NCI-H1092 (cell line): ENCODE data around the gene HDAC9.
"Not testable (repeated sequence)": the region's sequence is repeated elsewhere in the genome, so short reads cannot be mapped to it uniquely, and the experiment has no call there.

Experiments
- DNase-seq: peaks from one replicate; lab custom pipeline; 2025; lab: John Stamatoyannopoulos, UW

Gene HDAC9

GRCh38 chr7:18974803-18975202 is 479.3 kb downstream of the HDAC9 start:
- DNase-seq, result no peak

- DNase-seq, result no peak
Measured at GRCh38 chr7:18975276-18975675, 479.7 kb downstream of the HDAC9 start.

GRCh38 chr7:18975689-18976280 is 480.2 kb downstream of the HDAC9 start:
- DNase-seq, result no peak

GRCh38 chr7:18976715-18977471 is 481.3 kb downstream of the HDAC9 start:
- no peak for DNase-seq

- DNase-seq, result no peak
Measured at GRCh38 chr7:18978108-18978495, 482.6 kb downstream of the HDAC9 start.

- not testable (repeated sequence) for DNase-seq
Measured at GRCh38 chr7:18990700-18991099, 495.2 kb downstream of the HDAC9 start.

GRCh38 chr7:18993933-18994668 is 498.6 kb downstream of the HDAC9 start:
- DNase-seq, result no peak

- DNase-seq, result no peak
Measured at GRCh38 chr7:18995270-18995671, 499.7 kb downstream of the HDAC9 start.

GRCh38 chr7:18995811-18996426 is 500.4 kb downstream of the HDAC9 start:
- no peak for DNase-seq

GRCh38 chr7:18996583-18996982 is 501.0 kb downstream of the HDAC9 start:
- no peak for DNase-seq

- no peak for DNase-seq
Measured at GRCh38 chr7:18997477-18998150, 502.1 kb downstream of the HDAC9 start.

- no peak for DNase-seq
Measured at GRCh38 chr7:19000410-19000809, 504.9 kb downstream of the HDAC9 start.

- DNase-seq, result no peak
Measured at GRCh38 chr7:19001854-19002253, 506.3 kb downstream of the HDAC9 start.

- no peak for DNase-seq
Measured at GRCh38 chr7:19009241-19009935, 513.8 kb downstream of the HDAC9 start.

- DNase-seq, result no peak
Measured at GRCh38 chr7:19009936-19010280, 514.4 kb downstream of the HDAC9 start.

- no peak for DNase-seq
Measured at GRCh38 chr7:19011212-19011611, 515.7 kb downstream of the HDAC9 start.

GRCh38 chr7:19015098-19015497 is 519.5 kb downstream of the HDAC9 start:
- DNase-seq, result no peak

- DNase-seq, result no peak
Measured at GRCh38 chr7:19016140-19016539, 520.6 kb downstream of the HDAC9 start.

GRCh38 chr7:19017374-19017773 is 521.8 kb downstream of the HDAC9 start:
- DNase-seq, result no peak

GRCh38 chr7:19020062-19020461 is 524.5 kb downstream of the HDAC9 start:
- DNase-seq, result no peak

GRCh38 chr7:19020711-19021110 is 525.2 kb downstream of the HDAC9 start:
- DNase-seq, result no peak

GRCh38 chr7:19023477-19023876 is 527.9 kb downstream of the HDAC9 start:
- DNase-seq, result no peak
